A549 (cell line): ENCODE measurements around the gene CYP2A13.

ENCODE experiments used
- CTCF ChIP-seq: fragments of >200 bp; sonication (Bioruptor Twin); formaldehyde crosslinking; IDR thresholded peaks from 3 replicates; pipeline ENCODE4 v1.5.1; 2016
- EP300 ChIP-seq, 2 experiments: fragments of >200 bp; sonication (Bioruptor Twin); formaldehyde crosslinking; IDR thresholded peaks; 2 replicates in 1 of 2; 3 replicates in 1 of 2; pipeline ENCODE4 v1.6.1; 2016 to 2017
- HDAC2 ChIP-seq: fragments of 200-600 bp; sonication (generic); IDR thresholded peaks from 2 replicates; pipeline ENCODE4 v1.6.1; 2016
- JUNB ChIP-seq: fragments of >200 bp; sonication (Bioruptor Twin); formaldehyde crosslinking; IDR thresholded peaks from 2 replicates; pipeline ENCODE4 v1.6.1; 2016
- MAX ChIP-seq: IDR thresholded peaks from 2 replicates; pipeline ENCODE4 v1.6.1; 2012
- POLR2A ChIP-seq: IDR thresholded peaks from 2 replicates; pipeline ENCODE4 v1.6.1; 2012; ENCODE audit warnings: mild to moderate bottlenecking, low read length

DNA sequence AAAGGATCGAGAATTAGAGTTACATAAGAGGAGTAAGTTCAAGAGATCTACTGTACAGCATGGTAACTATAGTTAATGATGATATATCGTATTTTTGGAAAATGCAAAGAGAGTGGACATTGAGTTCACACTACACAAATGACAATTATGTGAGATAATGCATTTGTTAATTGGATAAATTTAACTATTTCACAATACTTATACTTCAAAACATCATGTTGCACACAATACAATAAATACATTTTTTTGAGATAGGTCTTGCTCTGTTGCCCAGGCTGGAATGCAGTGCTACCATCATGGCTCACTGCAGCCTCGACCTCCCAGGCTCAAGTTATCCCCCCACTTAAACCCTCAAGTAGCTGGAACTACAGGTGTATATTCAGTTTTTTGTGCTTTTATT lies 17.9 kb downstream of the CYP2A13 start:
- TF ChIP-seq CTCF (no peak), JUNB (no peak), HDAC2 (no peak), MAX (no peak), EP300 (IDR thresholded peaks at IDR 0.05) (no peak), POLR2A (no peak)
